GM12891 (cell line): ENCODE measurements around the gene ATP2B2.

ENCODE experiments used
- POLR2A ChIP-seq: IDR thresholded peaks from 2 replicates; pipeline ENCODE4 v1.6.1; 2011; ENCODE audit warnings: low read depth, low read length, control low read depth
- POLR2AphosphoS5 ChIP-seq: IDR thresholded peaks from 2 replicates; pipeline ENCODE4 v1.6.1; 2011; ENCODE audit warnings: low read depth, low read length, control low read depth
- TAF1 ChIP-seq: IDR thresholded peaks from 2 replicates; pipeline ENCODE4 v1.6.1; 2011; ENCODE audit warnings: low read depth, low read length, control low read depth

- TF ChIP-seq POLR2A (no peak), POLR2AphosphoS5 (no peak), TAF1 (no peak)
These were observed 109.7 kb downstream of the ATP2B2 start for GRCh38 chr3:10395671-10396070.
